GM23248 (cell line): ENCODE results near the gene SPTB. TPM values are rescaled to one million over a fixed set of nuclear protein-coding genes. Genes with fewer than 3 reads are reported as not detected.
"Not testable (repeated sequence)": the region's sequence is repeated elsewhere in the genome, so short reads cannot be mapped to it uniquely, and the experiment has no call there.

ENCODE experiments used
- DNase-seq: peaks from one replicate; pipeline ENCODE4 v3.0.0-alpha.2; 2015
- H2AFZ ChIP-seq: fragments of 200-600 bp; sonication (generic); 2 replicates; pipeline ENCODE4 v1.6.1; 2016; ENCODE audit warnings: antibody characterized with exemption
- H3F3A ChIP-seq: fragments of 200-600 bp; sonication (generic); 2 replicates; pipeline ENCODE4 v1.6.1; 2016; ENCODE audit warnings: mild to moderate bottlenecking, antibody characterized with exemption, mixed run types; ENCODE audit not compliant: insufficient read depth
- H3K27ac ChIP-seq: fragments of 200-600 bp; sonication (generic); 2 replicates; pipeline ENCODE4 v1.5.1; 2016; ENCODE audit warnings: mild to moderate bottlenecking
- H3K27me3 ChIP-seq: fragments of 200-600 bp; sonication (generic); replicated peaks from 2 replicates; pipeline ENCODE4 v1.6.1; 2016; ENCODE audit warnings: mild to moderate bottlenecking; ENCODE audit not compliant: insufficient read depth
- H3K36me3 ChIP-seq: fragments of 200-600 bp; sonication (generic); 2 replicates; pipeline ENCODE4 v1.6.1; 2016; ENCODE audit warnings: low read depth, mild to moderate bottlenecking
- H3K4me1 ChIP-seq: fragments of 200-600 bp; sonication (generic); 2 replicates; pipeline ENCODE4 v1.6.1; 2016; ENCODE audit warnings: mild to moderate bottlenecking; ENCODE audit not compliant: insufficient read depth
- H3K4me2 ChIP-seq: fragments of 200-600 bp; sonication (generic); one replicate; pipeline ENCODE4 v1.6.1; 2016; ENCODE audit warnings: mild to moderate bottlenecking; ENCODE audit not compliant: unreplicated experiment
- H3K4me3 ChIP-seq: fragments of 200-600 bp; sonication (generic); 2 replicates; pipeline ENCODE4 v1.5.1; 2016; ENCODE audit warnings: mild to moderate bottlenecking
- H3K79me2 ChIP-seq: fragments of 200-600 bp; sonication (generic); 2 replicates; pipeline ENCODE4 v1.6.1; 2016; ENCODE audit warnings: mild to moderate bottlenecking; ENCODE audit not compliant: insufficient read depth
- H3K9ac ChIP-seq: fragments of 200-600 bp; sonication (generic); 2 replicates; pipeline ENCODE4 v1.6.1; 2016; ENCODE audit warnings: mild to moderate bottlenecking
- H3K9me2 ChIP-seq: fragments of 200-600 bp; sonication (generic); 2 replicates; pipeline ENCODE4 v1.6.1; 2016; ENCODE audit warnings: mixed run types, mild to moderate bottlenecking, moderate library complexity; ENCODE audit not compliant: insufficient read depth
- H3K9me3 ChIP-seq: fragments of 200-600 bp; sonication (generic); one replicate; pipeline ENCODE4 v1.6.1; 2017; ENCODE audit warnings: low read depth
- H4K20me1 ChIP-seq: fragments of 200-600 bp; sonication (generic); 2 replicates; pipeline ENCODE4 v1.6.0; 2016; ENCODE audit not compliant: insufficient read depth
- EZH2 ChIP-seq: fragments of 200-600 bp; sonication (generic); IDR thresholded peaks from 2 replicates; pipeline ENCODE4 v1.6.1; 2018; ENCODE audit warnings: antibody characterized with exemption, mild to moderate bottlenecking; ENCODE audit not compliant: insufficient read depth, poor library complexity, severe bottlenecking
- EZH2phosphoT487 ChIP-seq: fragments of 200-600 bp; sonication (generic); IDR thresholded peaks from 2 replicates; pipeline ENCODE4 v1.6.1; 2018; ENCODE audit warnings: antibody characterized with exemption, moderate library complexity, mild to moderate bottlenecking, low read depth; ENCODE audit not compliant: insufficient read depth
- WGBS, 2 experiments: methylation state at CpG; one replicate each; pipeline ENCODE4 v1.1.6; 2015 to 2017; ENCODE audit warnings: low lambda C conversion rate in 2 of 2, low coverage in 1 of 2; ENCODE audit errors: missing lambda C conversion rate in 2 of 2; 5-methylcytosine and 5-hydroxymethylcytosine counted together
- in situ Hi-C: fragments of 300-500 bp; cut with MboI; formaldehyde crosslinking; loops from 2 replicates; pipeline ENCODE4 v1.15.0; 2020
- polyA plus RNA-seq: library from polyadenylated mRNA; unstranded; fragments of >200 nt; fragmentation: Nextera tagmentation; extraction: Ambion mirVana; gene quantifications from 2 replicates; pipeline ENCODE4 v1.2.1, GENCODE V29; 2016
- total RNA-seq: library from RNA; depleted of rRNA; stranded (reverse); fragments of >200 nt; shearing (Covaris generic); gene quantifications from 2 replicates; pipeline ENCODE4 v1.2.3, GENCODE V29; 2014

SPTB gene
- total and polyA plus RNA-seq, 2 experiments from 2014 or later = 0.06 to 0.11 TPM

DNA sequence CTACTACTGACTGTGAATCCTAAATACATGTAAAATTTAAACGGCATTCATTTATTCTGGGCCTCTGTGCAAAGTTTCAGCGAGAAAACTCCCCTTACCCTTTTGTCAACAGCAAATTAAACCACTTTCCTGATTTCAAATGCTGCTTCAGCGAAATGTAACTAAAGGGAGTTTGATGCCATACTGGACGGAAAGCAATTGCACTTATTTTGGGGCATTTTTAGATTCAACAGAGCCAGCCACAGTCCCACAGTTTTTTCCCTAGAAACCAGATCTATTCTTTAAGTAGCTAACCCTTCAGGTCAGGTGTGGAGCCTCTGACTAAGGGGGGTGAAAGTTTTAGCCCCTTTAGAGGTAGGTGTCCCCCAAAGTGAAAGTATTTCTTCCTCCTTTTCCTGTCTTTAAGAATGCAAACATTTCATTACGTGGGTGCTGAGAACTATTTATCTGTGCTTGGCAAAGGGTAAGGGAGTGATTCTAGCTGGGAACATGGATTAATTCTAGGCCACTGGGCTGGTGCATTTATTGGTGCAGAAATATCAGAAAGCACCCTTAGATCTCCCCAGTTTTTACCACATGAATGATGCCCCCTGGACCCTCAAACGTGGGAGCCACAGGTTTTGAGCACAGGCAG, 72.7 kb downstream of the SPTB start:
- Histone ChIP-seq H3K4me1 (peaks cover 28% of the 10 kb centered on the region), H2AFZ (peak overlapping the region; percentile 30), H4K20me1 (no peaks in the 10 kb centered on the region), H3K36me3 (no peaks in the 10 kb centered on the region), H3K27ac (peak overlapping the region; percentile 70), H3K4me2 (peak overlapping the region; percentile 44), H3K27me3 (no peaks in the 10 kb centered on the region), H3F3A (peaks cover 24% of the 10 kb centered on the region), H3K9me3 (no peaks in the 10 kb centered on the region), H3K9me2 (no peaks in the 10 kb centered on the region), H3K79me2 (no peaks in the 10 kb centered on the region), H3K9ac (no peak overlapping the region), H3K4me3 (no peak overlapping the region)
- WGBS, 2 experiments = 65 to 67% methylated on average over 6 of the region's 6 CpGs
- in situ Hi-C loops = no loop called here
- no peak for TF ChIP-seq EZH2phosphoT487
- TF ChIP-seq EZH2 = no peak
- no peak for DNase-seq

DNA sequence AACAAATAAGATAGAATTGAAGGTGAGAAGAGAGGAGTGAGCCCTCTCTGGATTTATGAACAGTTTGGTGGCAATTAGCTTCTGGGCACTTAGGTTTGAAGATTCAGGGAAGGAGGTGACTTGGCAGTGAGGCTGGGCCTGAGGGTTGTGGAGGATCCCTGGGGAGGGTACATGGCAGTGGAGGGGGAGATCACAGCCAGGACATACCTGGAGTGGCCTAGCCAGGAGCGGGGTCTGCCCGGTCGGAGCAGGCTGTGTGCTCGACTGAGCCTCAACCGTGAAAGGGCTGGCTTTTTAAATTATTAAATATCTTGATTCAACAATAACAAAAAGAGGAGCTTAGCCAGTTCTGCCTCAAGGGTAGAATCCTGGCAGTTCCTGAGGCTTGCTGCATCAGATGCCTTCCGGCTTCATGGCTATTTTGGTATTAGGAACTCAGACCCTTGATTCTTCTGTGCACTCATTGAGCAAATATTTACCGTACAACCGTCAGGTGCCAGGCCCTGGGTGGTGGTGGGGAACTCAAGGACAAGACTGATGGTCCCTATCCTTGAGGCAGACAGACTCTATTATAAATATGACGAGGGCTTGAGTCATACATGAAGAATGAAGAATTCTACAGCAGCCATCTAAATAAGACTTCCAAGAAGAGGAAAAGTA, 73.4 kb downstream of the SPTB start:
- H3K27ac ChIP-seq = peak overlapping the region; percentile 70
- H3K36me3 ChIP-seq = no peaks in the 10 kb centered on the region
- no peaks in the 10 kb centered on the region for H3K9me2 ChIP-seq
- H2AFZ ChIP-seq = 0 out of 2 replicates have a peak overlapping the region, but pooled peaks have one; percentile 7
- no peaks in the 10 kb centered on the region for H4K20me1 ChIP-seq
- H3K79me2 ChIP-seq = no peaks in the 10 kb centered on the region
- H3F3A ChIP-seq = peaks cover 24% of the 10 kb centered on the region
- 41 to 46% methylated on average over 9 of the region's 9 CpGs for WGBS, 2 experiments
- H3K4me1 ChIP-seq = peaks cover 28% of the 10 kb centered on the region
- H3K27me3 ChIP-seq = no peaks in the 10 kb centered on the region
- DNase-seq = peak; percentile 89
- TF ChIP-seq EZH2 (no peak), EZH2phosphoT487 (no peak)
- peak overlapping the region; percentile 44 for H3K4me2 ChIP-seq
- in situ Hi-C loops = no loop called here
- H3K9ac ChIP-seq = peak overlapping the region; percentile 33; the same call in 1 of the 2 replicates
- H3K9me3 ChIP-seq = no peaks in the 10 kb centered on the region
- H3K4me3 ChIP-seq = no peak overlapping the region

DNA sequence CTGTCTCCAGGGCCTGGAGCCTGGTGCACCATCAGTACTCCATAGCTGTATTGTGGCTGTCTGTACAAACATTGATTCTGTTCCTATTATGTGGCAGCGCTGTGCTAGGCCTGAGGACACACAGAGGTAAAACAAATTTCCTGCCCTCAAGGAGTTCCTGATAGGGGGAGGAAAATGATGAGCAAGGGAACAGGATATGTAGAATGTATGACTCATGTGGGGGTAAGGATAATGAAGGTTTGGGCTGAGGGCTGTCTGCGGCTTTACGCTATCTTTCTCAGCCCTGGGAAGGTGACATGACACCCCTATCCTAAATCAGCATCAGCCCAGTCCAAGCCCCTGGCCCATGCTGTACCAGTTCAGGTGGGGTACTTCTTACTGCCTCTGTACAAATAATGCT, 74.1 kb downstream of the SPTB start:
- H3K4me3 ChIP-seq, H3K9me2 ChIP-seq, in situ Hi-C loops, H3K36me3 ChIP-seq, H4K20me1 ChIP-seq, H3K79me2 ChIP-seq, H3K9me3 ChIP-seq, H3K27me3 ChIP-seq: not testable (repeated sequence)
- Histone ChIP-seq H3K4me1 (peaks cover 28% of the 10 kb centered on the region), H2AFZ (0 out of 2 replicates have a peak overlapping the region, but pooled peaks have one; percentile 8), H3K4me2 (peak overlapping the region; percentile 44), H3F3A (peaks cover 24% of the 10 kb centered on the region), H3K9ac (peak overlapping the region; percentile 33; the same call in 1 of the 2 replicates), H3K27ac (peak overlapping the region; percentile 70)
- peak; percentile 71 for DNase-seq
- 39 to 43% methylated on average over 3 of the region's 3 CpGs for WGBS, 2 experiments

DNA sequence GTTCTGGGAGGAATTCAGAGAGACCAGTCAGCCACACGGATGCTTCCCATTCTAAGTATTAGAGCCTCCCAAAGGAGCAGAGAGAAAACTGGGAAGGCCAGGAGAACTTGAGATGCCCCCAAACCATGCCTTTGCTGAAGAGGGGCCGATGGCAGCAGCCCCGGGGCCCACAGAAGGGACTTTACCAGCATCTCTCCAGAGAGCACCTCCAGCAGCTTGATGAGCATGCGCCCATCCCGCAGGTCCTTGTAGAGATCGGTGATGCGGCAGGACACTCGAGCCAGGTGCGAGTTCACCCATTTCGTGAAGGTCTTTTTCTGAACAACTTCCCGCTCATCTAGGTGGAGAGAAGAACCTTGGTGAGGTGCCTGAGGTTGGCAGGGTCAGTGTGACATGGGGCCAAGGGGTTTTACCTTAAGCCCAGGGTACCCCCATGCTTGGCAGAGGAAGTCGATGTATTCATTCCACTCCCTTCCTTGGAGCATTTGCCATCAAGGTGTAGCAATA, 74.9 kb downstream of the SPTB start:
- H3K9me2 ChIP-seq = no peaks in the 10 kb centered on the region
- TF ChIP-seq EZH2 (no peak), EZH2phosphoT487 (no peak)
- no peaks in the 10 kb centered on the region for H4K20me1 ChIP-seq
- in situ Hi-C loops = no loop called here
- 86 to 87% methylated on average over 12 of the region's 12 CpGs for WGBS, 2 experiments
- DNase-seq = no peak
- H3K27me3 ChIP-seq = no peaks in the 10 kb centered on the region
- H3K9ac ChIP-seq = no peak overlapping the region
- H3K4me3 ChIP-seq = no peak overlapping the region
- H3K4me1 ChIP-seq = peaks cover 28% of the 10 kb centered on the region
- H3K79me2 ChIP-seq = no peaks in the 10 kb centered on the region
- H3F3A ChIP-seq = peaks cover 24% of the 10 kb centered on the region
- no peak overlapping the region for H3K4me2 ChIP-seq
- H2AFZ ChIP-seq = no peak overlapping the region
- H3K36me3 ChIP-seq = no peaks in the 10 kb centered on the region
- H3K9me3 ChIP-seq = no peaks in the 10 kb centered on the region
- H3K27ac ChIP-seq = no peak overlapping the region
